Uterus (tissue), 4 donors: ENCODE measurements around the gene RB1. TPM values are rescaled to one million over a fixed set of nuclear protein-coding genes. Genes with fewer than 3 reads are reported as not detected.
"Not testable (repeated sequence)": the region's sequence is repeated elsewhere in the genome, so short reads cannot be mapped to it uniquely, and the experiment has no call there.

ENCODE experiments used
- DNase-seq, 2 donors: peaks; one replicate each; pipeline ENCODE4 v3.0.0-alpha.2; 2019 to 2020
- H3K27ac ChIP-seq, 2 donors: fragments of 200-600 bp; sonication (generic); 1 replicate in 1 of 2; 2 replicates in 1 of 2; pipeline ENCODE4 v1.5.1; 2016 to 2018
- H3K27me3 ChIP-seq, 2 donors: fragments of 200-600 bp; sonication (generic); one replicate each; pipeline ENCODE4 v1.5.1; 2018 to 2019; ENCODE audit warnings: control low read depth in 1 of 2
- H3K36me3 ChIP-seq, 2 donors: fragments of 200-600 bp; sonication (generic); one replicate each; pipeline ENCODE4 v1.5.1; 2019; ENCODE audit warnings: control low read depth in 1 of 2
- H3K4me1 ChIP-seq, 2 donors: fragments of 200-600 bp; sonication (generic); one replicate each; pipeline ENCODE4 v1.5.1; 2018 to 2019; ENCODE audit warnings: control low read depth in 1 of 2
- H3K4me3 ChIP-seq, 2 donors: fragments of 200-600 bp; sonication (generic); 1 replicate in 1 of 2; 2 replicates in 1 of 2; pipeline ENCODE4 v1.5.1; 2018 to 2019; ENCODE audit warnings: mild to moderate bottlenecking in 1 of 2
- H3K9me3 ChIP-seq, 2 donors: fragments of 200-600 bp; sonication (generic); one replicate each; pipeline ENCODE4 v1.5.1; 2019; ENCODE audit warnings: control low read depth in 1 of 2
- POLR2A ChIP-seq, 2 donors: fragments of 450-650 bp; IDR thresholded peaks; one replicate each; pipeline ENCODE4 v1.6.1; 2016; ENCODE audit warnings: antibody characterized with exemption in 2 of 2, mild to moderate bottlenecking in 1 of 2, moderate library complexity in 1 of 2
- intact Hi-C: fragments of 100-400 bp; cut with DNase I; formaldehyde crosslinking; loops from one replicate; pipeline ENCODE4 v1.15.1; 2023; ENCODE audit warnings: low total_unique reads
- total RNA-seq, 4 donors: library from RNA; depleted of rRNA in 3 of 4; stranded (reverse); fragments of >200 nt in 3 of 4; gene quantifications; one replicate each; pipeline versions ENCODE4 v1.1.0 to v1.2.4, GENCODE V29; 2014 to 2023
- TF ChIP-seq, protein P1 (sequence below), 4 experiments: fragments of 200-600 bp in 2 of 4; fragments of 450-650 bp in 2 of 4; sonication (generic) in 2 of 4; IDR thresholded peaks; one replicate each; pipeline ENCODE4 v1.5.1; 2016 to 2019; ENCODE audit warnings: antibody characterized with exemption in 4 of 4, mild to moderate bottlenecking in 2 of 4, moderate library complexity in 1 of 4
- donor health status: DM: yes; HTN: yes; CAD: no.

Gene RB1
- total RNA-seq, 4 donors from 2014 or later, result 27.4 to 58.1 (median 33.9) TPM

DNA sequence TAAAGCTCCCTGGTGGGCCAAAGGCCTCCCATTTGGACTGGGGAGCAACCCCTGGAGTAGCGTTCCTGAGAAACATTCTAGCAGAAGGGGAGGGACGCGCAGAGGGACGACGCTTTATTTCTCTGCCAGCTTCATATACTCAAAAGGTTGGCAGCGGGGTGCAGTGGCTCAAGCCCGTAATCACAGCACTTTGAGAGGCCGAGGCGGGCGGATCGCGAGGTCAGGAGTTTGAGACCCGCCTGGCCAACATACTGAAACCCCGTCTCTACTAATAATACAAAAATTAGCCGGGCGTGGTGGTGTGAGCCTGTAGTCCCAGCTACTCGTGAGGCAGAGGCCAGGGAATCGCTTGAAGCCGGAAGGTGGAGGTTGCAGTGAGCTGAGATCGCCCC, 16.8 kb downstream of the RB1 start:
- Histone ChIP-seq H3K27me3 (no peaks in the 10 kb centered on the region), H3K4me1 (no peaks in the 10 kb centered on the region), H3K9me3 (peaks cover 0 to 7% of the 10 kb centered on the region in 2 donors), H3K4me3 (no peak overlapping the region), H3K36me3 (no peaks in the 10 kb centered on the region), H3K27ac (no peak overlapping the region)
- no peak for DNase-seq
- no peak for TF ChIP-seq POLR2A (IDR thresholded peaks at IDR 0.05)
- TF ChIP-seq, protein P1, sequence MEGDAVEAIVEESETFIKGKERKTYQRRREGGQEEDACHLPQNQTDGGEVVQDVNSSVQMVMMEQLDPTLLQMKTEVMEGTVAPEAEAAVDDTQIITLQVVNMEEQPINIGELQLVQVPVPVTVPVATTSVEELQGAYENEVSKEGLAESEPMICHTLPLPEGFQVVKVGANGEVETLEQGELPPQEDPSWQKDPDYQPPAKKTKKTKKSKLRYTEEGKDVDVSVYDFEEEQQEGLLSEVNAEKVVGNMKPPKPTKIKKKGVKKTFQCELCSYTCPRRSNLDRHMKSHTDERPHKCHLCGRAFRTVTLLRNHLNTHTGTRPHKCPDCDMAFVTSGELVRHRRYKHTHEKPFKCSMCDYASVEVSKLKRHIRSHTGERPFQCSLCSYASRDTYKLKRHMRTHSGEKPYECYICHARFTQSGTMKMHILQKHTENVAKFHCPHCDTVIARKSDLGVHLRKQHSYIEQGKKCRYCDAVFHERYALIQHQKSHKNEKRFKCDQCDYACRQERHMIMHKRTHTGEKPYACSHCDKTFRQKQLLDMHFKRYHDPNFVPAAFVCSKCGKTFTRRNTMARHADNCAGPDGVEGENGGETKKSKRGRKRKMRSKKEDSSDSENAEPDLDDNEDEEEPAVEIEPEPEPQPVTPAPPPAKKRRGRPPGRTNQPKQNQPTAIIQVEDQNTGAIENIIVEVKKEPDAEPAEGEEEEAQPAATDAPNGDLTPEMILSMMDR (IDR thresholded peaks at IDR 0.05), result no peak
- intact Hi-C loops, result no loop called here

DNA sequence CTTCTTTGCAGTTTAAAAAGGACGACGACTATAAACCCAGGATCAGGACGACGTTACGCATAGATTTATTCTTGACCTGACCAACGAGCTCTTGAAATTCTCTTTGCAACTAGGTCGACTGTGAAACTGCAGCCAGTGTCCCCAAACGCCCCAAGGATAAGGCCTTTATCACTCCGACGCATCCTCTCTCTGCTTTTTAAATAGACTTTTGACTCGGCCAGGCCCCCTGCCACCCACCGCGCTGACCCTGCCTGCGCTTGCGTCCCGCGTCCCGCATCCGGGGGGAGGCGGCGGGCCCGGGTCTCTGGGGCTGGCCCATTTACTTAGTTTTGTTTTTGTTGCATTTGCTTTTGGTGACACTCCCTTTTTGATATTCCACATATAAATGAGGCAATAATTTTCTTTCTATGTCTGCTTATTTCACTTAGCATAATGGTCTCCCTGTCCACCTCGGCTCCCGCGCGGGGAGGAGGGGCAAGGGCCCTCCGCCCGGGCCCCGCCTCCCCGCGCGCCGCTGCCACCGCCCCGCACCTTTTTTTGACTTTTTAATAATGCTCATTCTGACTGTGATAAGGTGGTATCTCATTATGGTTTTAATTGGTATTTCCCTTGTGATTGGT, 17.4 kb downstream of the RB1 start:
- TF ChIP-seq, protein P1 (IDR thresholded peaks at IDR 0.05), result no peak
- TF ChIP-seq POLR2A (IDR thresholded peaks at IDR 0.05), result no peak
- no peak overlapping the region for H3K27ac ChIP-seq
- no peaks in the 10 kb centered on the region for H3K36me3 ChIP-seq
- no peak for DNase-seq
- no peaks in the 10 kb centered on the region for H3K4me1 ChIP-seq
- H3K27me3 ChIP-seq, result no peaks in the 10 kb centered on the region
- H3K4me3 ChIP-seq, result peak overlapping the region in 1 of 2 donors; percentile 0
- H3K9me3 ChIP-seq, result peaks cover 0 to 7% of the 10 kb centered on the region in 2 donors
- intact Hi-C loops, result no loop called here

DNA sequence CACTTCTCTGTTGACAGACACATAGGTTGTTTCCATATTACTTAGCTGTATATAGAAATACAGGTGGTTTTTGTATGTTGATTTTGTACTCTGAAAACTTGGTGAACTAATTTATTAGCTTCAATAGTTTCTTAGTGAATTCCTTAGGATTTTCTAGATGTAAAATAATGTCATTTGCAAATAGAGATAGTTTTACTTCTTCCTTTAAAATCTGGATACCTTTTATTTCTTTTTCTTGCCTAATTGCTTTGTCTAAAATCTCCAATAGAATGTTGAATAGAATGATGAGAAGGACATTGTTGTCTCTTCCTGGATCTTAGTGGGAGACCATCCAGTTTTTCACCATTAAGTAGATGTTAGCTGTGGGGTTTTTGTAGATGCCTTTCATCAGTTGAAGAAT, 18.7 kb downstream of the RB1 start:
- intact Hi-C loops, result no loop called here
- no peak for DNase-seq
- TF ChIP-seq POLR2A (IDR thresholded peaks at IDR 0.05), result no peak
- TF ChIP-seq, protein P1 (IDR thresholded peaks at IDR 0.05), result no peak
- Histone ChIP-seq H3K27me3 (no peaks in the 10 kb centered on the region), H3K9me3 (peaks cover 0 to 7% of the 10 kb centered on the region in 2 donors), H3K4me1 (no peaks in the 10 kb centered on the region), H3K4me3 (no peak overlapping the region), H3K27ac (no peak overlapping the region), H3K36me3 (no peaks in the 10 kb centered on the region)

DNA sequence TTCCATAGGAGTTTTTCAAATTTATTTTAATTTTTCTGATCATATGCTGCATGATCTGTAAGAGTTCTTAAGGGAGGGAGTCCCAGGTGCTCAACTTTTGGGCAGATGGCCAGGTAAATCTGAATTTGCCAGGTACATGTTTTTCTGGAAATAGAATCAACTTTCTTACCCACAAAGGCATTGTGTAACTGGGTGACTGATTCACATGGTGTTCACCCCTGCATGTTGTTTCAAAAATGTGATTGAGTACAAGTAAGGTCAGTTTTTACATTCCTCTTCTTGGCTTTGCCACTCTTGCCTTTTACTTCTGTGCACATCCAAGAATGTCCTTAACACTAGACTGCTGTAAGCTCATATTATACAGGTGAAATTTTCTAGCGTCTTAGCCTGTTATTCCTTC, 30.4 kb downstream of the RB1 start:
- intact Hi-C loops, result no loop called here
- Histone ChIP-seq H3K4me3 (no peak overlapping the region), H3K4me1 (no peaks in the 10 kb centered on the region), H3K27ac (no peak overlapping the region), H3K36me3 (no peaks in the 10 kb centered on the region), H3K9me3 (no peaks in the 10 kb centered on the region), H3K27me3 (no peaks in the 10 kb centered on the region)
- no peak for DNase-seq
- TF ChIP-seq POLR2A (IDR thresholded peaks at IDR 0.05), result no peak
- TF ChIP-seq, protein P1 (IDR thresholded peaks at IDR 0.05), result no peak

DNA sequence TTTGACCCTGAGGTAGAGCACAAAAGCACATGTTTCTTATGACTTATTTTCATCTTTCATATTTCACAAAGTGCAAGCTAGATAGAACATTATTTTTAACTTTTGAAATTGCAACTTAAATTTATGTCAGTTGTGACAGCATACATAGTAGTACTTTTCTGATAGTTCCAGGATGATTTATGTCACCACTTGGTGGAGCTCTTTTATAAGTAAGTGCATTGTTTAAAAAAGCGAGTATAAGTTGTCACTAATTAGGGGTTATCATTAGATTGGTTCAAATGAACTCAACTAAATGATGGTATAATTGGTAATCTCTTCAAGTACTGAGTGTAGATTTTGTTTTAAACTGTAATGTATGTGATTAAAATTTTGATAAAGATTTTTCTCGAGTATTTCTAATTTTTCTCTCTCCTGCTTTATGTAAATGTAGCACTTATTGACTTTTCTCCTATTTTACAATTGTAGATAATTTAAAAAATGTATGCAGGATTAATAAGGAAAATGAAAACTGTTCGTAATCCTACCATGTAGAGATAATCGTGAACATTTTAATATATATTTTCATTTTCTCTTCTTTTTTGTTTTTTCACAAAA, 31.1 kb downstream of the RB1 start:
- Histone ChIP-seq H3K4me3 (no peak overlapping the region), H3K27me3 (no peaks in the 10 kb centered on the region), H3K36me3 (no peaks in the 10 kb centered on the region), H3K27ac (no peak overlapping the region), H3K4me1 (no peaks in the 10 kb centered on the region), H3K9me3 (no peaks in the 10 kb centered on the region)
- DNase-seq, result no peak
- TF ChIP-seq POLR2A (IDR thresholded peaks at IDR 0.05), result no peak
- TF ChIP-seq, protein P1 (IDR thresholded peaks at IDR 0.05), result peak; percentile 28 to 54 (median 42)
- intact Hi-C loops, result no loop called here

DNA sequence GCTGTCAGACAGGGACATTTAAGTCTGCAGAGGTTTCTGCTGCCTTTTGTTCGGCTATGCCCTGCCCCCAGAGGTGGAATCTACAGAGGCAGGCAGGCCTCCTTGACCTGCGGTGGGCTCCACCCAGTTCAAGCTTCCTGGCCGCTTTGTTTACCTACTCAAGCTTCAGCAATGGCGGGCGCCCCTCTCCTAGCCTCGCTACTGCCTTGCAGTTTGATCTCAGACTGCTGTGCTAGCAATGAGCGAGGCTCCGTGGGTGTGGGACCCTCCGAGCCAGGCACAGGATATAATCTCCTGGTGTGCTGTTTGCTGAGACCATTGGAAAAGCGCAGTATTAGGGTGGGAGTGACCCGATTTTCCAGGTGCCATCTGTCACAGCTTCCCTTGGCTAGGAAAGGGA, 35.6 kb downstream of the RB1 start:
- H3K27me3 ChIP-seq, H3K9me3 ChIP-seq, H3K4me3 ChIP-seq, DNase-seq, H3K27ac ChIP-seq, intact Hi-C loops, H3K4me1 ChIP-seq, H3K36me3 ChIP-seq: not testable (repeated sequence)
